K562 (cell line): ENCODE results near the gene SCRN3. TPM values are rescaled to one million over a fixed set of nuclear protein-coding genes. Genes with fewer than 3 reads are reported as not detected.

Source experiments
- DLX4 ChIP-seq: fragments of 250-450 bp; sonication (Bioruptor Pico); IDR thresholded peaks from 2 replicates; pipeline ENCODE4 v1.6.1; 2021; ENCODE audit warnings: mild to moderate bottlenecking
- E2F4 ChIP-seq: sonication (generic); formaldehyde crosslinking; IDR thresholded peaks from 2 replicates; pipeline ENCODE4 v1.8.0; 2022; ENCODE audit warnings: mild to moderate bottlenecking, low read depth, missing genetic modification reagents
- FOXP4 ChIP-seq: sonication (generic); formaldehyde crosslinking; IDR thresholded peaks from 2 replicates; pipeline ENCODE4 v1.8.0; 2022; ENCODE audit warnings: mild to moderate bottlenecking, missing genetic modification reagents, borderline replicate concordance
- HDAC2 ChIP-seq: fragments of 450-650 bp; IDR thresholded peaks from 2 replicates; pipeline ENCODE4 v1.6.1; 2016; ENCODE audit warnings: mild to moderate bottlenecking
- HMG20A ChIP-seq: fragments of 450-650 bp; formaldehyde crosslinking; conservative IDR thresholded peaks from 2 replicates; pipeline ENCODE4 v1.4.0; 2020; ENCODE audit warnings: mild to moderate bottlenecking, mixed read lengths
- MBD1 ChIP-seq: fragments of 250-450 bp; sonication (Bioruptor Pico); IDR thresholded peaks from 2 replicates; pipeline ENCODE4 v1.8.0; 2022; ENCODE audit warnings: inconsistent platforms
- PBX2 ChIP-seq, 2 experiments: IDR thresholded peaks in 1 of 2; conservative IDR thresholded peaks in 1 of 2; 2 replicates each; pipeline ENCODE4 v1.6.1; 2016; ENCODE audit warnings: low read depth in 2 of 2, mild to moderate bottlenecking in 1 of 2, missing compliant biosample characterization in 1 of 2, missing genetic modification characterization in 1 of 2, moderate library complexity in 1 of 2
- PTBP1 ChIP-seq: fragments of 200-400 bp; formaldehyde crosslinking; IDR thresholded peaks from 2 replicates; pipeline ENCODE4 v1.6.1; 2017; ENCODE audit warnings: low read depth, low read length
- RAD51 ChIP-seq: fragments of 450-650 bp; IDR thresholded peaks from 2 replicates; pipeline ENCODE4 v1.7.1; 2016; ENCODE audit warnings: low read depth, mild to moderate bottlenecking, borderline replicate concordance
- SMARCE1 ChIP-seq: fragments of 450-650 bp; IDR thresholded peaks from 2 replicates; pipeline ENCODE4 v1.7.1; 2016; ENCODE audit warnings: mild to moderate bottlenecking
- TCF7 ChIP-seq: sonication (generic); IDR thresholded peaks from 2 replicates; pipeline ENCODE4 v1.6.1; 2016; ENCODE audit warnings: antibody characterized with exemption, borderline replicate concordance
- ZC3H4 ChIP-seq: sonication (generic); formaldehyde crosslinking; IDR thresholded peaks from 2 replicates; pipeline ENCODE4 v1.9.0; 2021; ENCODE audit warnings: missing genetic modification reagents, borderline replicate concordance
- ZNF431 ChIP-seq: sonication (generic); formaldehyde crosslinking; IDR thresholded peaks from 2 replicates; pipeline ENCODE4 v1.8.0; 2022; ENCODE audit warnings: mild to moderate bottlenecking, missing genetic modification reagents
- polyA plus RNA-seq, 8 experiments: library from polyadenylated mRNA; depleted of rRNA in 4 of 8; stranded (reverse) in 5 of 8; unstranded in 3 of 8; fragments of >200 nt; fragmentation: Nextera tagmentation in 2 of 8; fragmentation: Illumina TruSeq in 1 of 8; extraction: Ambion mirVana in 2 of 8; extraction: Trizol in 1 of 8; gene quantifications; 2 replicates each; pipeline versions ENCODE4 v1.2.1 to v1.2.3, GENCODE V29; 2011 to 2014; ENCODE audit warnings: inconsistent platforms in 1 of 8, missing spikeins in 1 of 8
- total RNA-seq, 7 experiments: library from RNA; depleted of rRNA in 6 of 7; stranded (reverse); fragments of >200 nt in 6 of 7; fragmentation: Illumina TruSeq in 2 of 7; extraction: Trizol in 2 of 7; gene quantifications; 2 replicates each; pipeline versions ENCODE4 v1.2.1 to v1.2.3, GENCODE V29; 2011 to 2021; ENCODE audit warnings: low replicate concordance in 1 of 7

The SCRN3 gene
- total and polyA plus RNA-seq, 9 of the 15 experiments (the other 6 are each of a cell fraction or from before 2014, with no cell fraction given), result 7.7 to 21.8 (median 20.0) TPM

- TF ChIP-seq DLX4 (CRISPR knock-in tag) (no peak), HDAC2 (no peak), ZC3H4 (CRISPR knock-in tag) (no peak), PTBP1 (no peak), E2F4 (CRISPR knock-in tag) (no peak), SMARCE1 (0 out of 2 replicates have a peak, but pooled peaks have one; percentile 35), TCF7 (no peak), PBX2 (CRISPR knock-in tag; IDR thresholded peaks at IDR 0.05; ENCODE audit: low read depth) (no peak), PBX2 (tag; conservative IDR thresholded peaks at IDR 0.05; ENCODE audit: low read depth) (no peak), HMG20A (CRISPR knock-in tag) (no peak), ZNF431 (CRISPR knock-in tag) (no peak), RAD51 (no peak), MBD1 (no peak), FOXP4 (no peak)
These were observed 18.6 kb upstream of the SCRN3 start (continued) for GRCh38 chr2:174376967-174377366.
